Measurements from ENCODE around the gene ST3GAL6. TPM values are rescaled to one million over a fixed set of nuclear protein-coding genes. Genes with fewer than 3 reads are reported as not detected.
A peak's percentile ranks its signal among the peaks of the same experiment; 100 is the strongest.

The ST3GAL6 gene
- total RNA-seq: 29.4 TPM
- long read RNA-seq, transcript ST3GAL6-214 (10 exons, 1,886 nt): major isoform, 8 of 31 reads
- long read RNA-seq, partial matches to known transcripts: 0 of 31 reads
- long read RNA-seq, other reads (novel, unspliced or antisense): 19 of 31 reads

- no peak for TF ChIP-seq CTCF (IDR thresholded peaks at IDR 0.05)
- Histone ChIP-seq H3K36me3 (no peaks in the 10 kb centered on the region), H3K27me3 (no peaks in the 10 kb centered on the region), H3K9me3 (no peaks in the 10 kb centered on the region), H3K4me3 (peak within 1 kb of the TSS; percentile 39), H3K27ac (peak within 1 kb of the TSS; percentile 65), H3K4me1 (peaks cover 38% of the 10 kb centered on the region)
- ATAC-seq (peak; percentile 84), DNase-seq (no peak)
- intact Hi-C loops (cut with DNase I): no loop called here
Measured at GRCh38 chr3:98763076-98763475, at the start of gene ST3GAL6. Gene ST3GAL6 (plus strand): TSS chr3:98763340. CDS start chr3:98768441, 5,101 bp downstream.

- Histone ChIP-seq H3K4me3 (no peak overlapping the region), H3K27me3 (no peaks in the 10 kb centered on the region), H3K36me3 (no peaks in the 10 kb centered on the region), H3K27ac (no peak overlapping the region), H3K4me1 (no peaks in the 10 kb centered on the region), H3K9me3 (no peaks in the 10 kb centered on the region)
- intact Hi-C loops (cut with DNase I): no loop called here
- no peak for DNase-seq
- no peak for ATAC-seq
- no peak for TF ChIP-seq CTCF (IDR thresholded peaks at IDR 0.05)
Measured at GRCh38 chr3:98713984-98714383, 49.2 kb upstream of the ST3GAL6 start.

- DNase-seq (no peak), ATAC-seq (no peak)
- Histone ChIP-seq H3K36me3 (no peaks in the 10 kb centered on the region), H3K9me3 (no peaks in the 10 kb centered on the region), H3K27me3 (no peaks in the 10 kb centered on the region), H3K27ac (no peak overlapping the region), H3K4me1 (no peaks in the 10 kb centered on the region), H3K4me3 (no peak overlapping the region)
- intact Hi-C loops (cut with DNase I): no loop called here
- TF ChIP-seq CTCF (IDR thresholded peaks at IDR 0.05): no peak
Measured at GRCh38 chr3:98717584-98717983, 45.6 kb upstream of the ST3GAL6 start.

- no peak for ATAC-seq
- intact Hi-C loops (cut with DNase I): no loop called here
Measured at GRCh38 chr3:98718730-98719129, 44.4 kb upstream of the ST3GAL6 start.

GRCh38 chr3:98721776-98722175 is 41.4 kb upstream of the ST3GAL6 start:
- no peaks in the 10 kb centered on the region for H3K27me3 ChIP-seq
- intact Hi-C loops (cut with DNase I): no loop called here

More at GRCh38 chr3:98718730-98719129, 44.4 kb upstream of the ST3GAL6 start:
- H3K27me3 ChIP-seq: no peaks in the 10 kb centered on the region
- no peak for DNase-seq
- no peaks in the 10 kb centered on the region for H3K4me1 ChIP-seq
- no peaks in the 10 kb centered on the region for H3K36me3 ChIP-seq
- H3K4me3 ChIP-seq: no peak overlapping the region
- no peak for TF ChIP-seq CTCF (IDR thresholded peaks at IDR 0.05)
- no peak overlapping the region for H3K27ac ChIP-seq
- no peaks in the 10 kb centered on the region for H3K9me3 ChIP-seq

More at GRCh38 chr3:98721776-98722175, 41.4 kb upstream of the ST3GAL6 start:
- ATAC-seq: no peak
- Histone ChIP-seq H3K4me1 (no peaks in the 10 kb centered on the region), H3K4me3 (no peak overlapping the region), H3K27ac (no peak overlapping the region), H3K9me3 (no peaks in the 10 kb centered on the region), H3K36me3 (no peaks in the 10 kb centered on the region)
- TF ChIP-seq CTCF (IDR thresholded peaks at IDR 0.05): no peak
- no peak for DNase-seq
